Measurements from ENCODE around the gene VPS8.

Gene VPS8
- 73.1 to 74.2 reads per million in 2 donors for total RNA-seq

GRCh38 chr3:184811999-184812661 is at the start of gene VPS8:
Gene VPS8, plus strand, starts transcription at chr3:184812166. Its CDS starts 12,467 bp downstream, at chr3:184824633.
- DNase-seq, result peak; percentile 95

- DNase-seq, result no peak
Observed at GRCh38 chr3:184764191-184764590, 47.8 kb upstream of the VPS8 start.

- no peak for DNase-seq
Observed at GRCh38 chr3:184765047-184765729, 46.8 kb upstream of the VPS8 start.

GRCh38 chr3:184765730-184766074 is 46.3 kb upstream of the VPS8 start:
- no peak for DNase-seq

- DNase-seq, result no peak
Observed at GRCh38 chr3:184766555-184767261, 45.3 kb upstream of the VPS8 start.

- no peak for DNase-seq
Observed at GRCh38 chr3:184767377-184767776, 44.6 kb upstream of the VPS8 start.

- no peak for DNase-seq
Observed at GRCh38 chr3:184769382-184770170, 42.4 kb upstream of the VPS8 start.

- DNase-seq, result no peak
Observed at GRCh38 chr3:184770541-184770940, 41.4 kb upstream of the VPS8 start.

- no peak for DNase-seq
Observed at GRCh38 chr3:184771301-184772127, 40.5 kb upstream of the VPS8 start.

- no peak for DNase-seq
Observed at GRCh38 chr3:184772667-184773272, 39.2 kb upstream of the VPS8 start.

- no peak for DNase-seq
Observed at GRCh38 chr3:184773283-184774186, 38.4 kb upstream of the VPS8 start.

GRCh38 chr3:184776916-184777315 is 35.0 kb upstream of the VPS8 start:
- no peak for DNase-seq

GRCh38 chr3:184777566-184778356 is 34.2 kb upstream of the VPS8 start:
- peak; percentile 66 for DNase-seq

GRCh38 chr3:184778426-184779332 is 33.3 kb upstream of the VPS8 start:
- no peak for DNase-seq

- DNase-seq, result no peak
Observed at GRCh38 chr3:184780981-184781515, 30.9 kb upstream of the VPS8 start.

GRCh38 chr3:184781801-184782200 is 30.2 kb upstream of the VPS8 start:
- DNase-seq, result no peak

- DNase-seq, result no peak
Observed at GRCh38 chr3:184783319-184783718, 28.6 kb upstream of the VPS8 start.

Measured in T-helper 9 cell (primary cell).